ENCODE measurements around the gene FOXP1. TPM values are rescaled to one million over a fixed set of nuclear protein-coding genes. Genes with fewer than 3 reads are reported as not detected.

FOXP1 gene
- total RNA-seq, 1 experiment from 2014 or later = 75.3 TPM

DNA sequence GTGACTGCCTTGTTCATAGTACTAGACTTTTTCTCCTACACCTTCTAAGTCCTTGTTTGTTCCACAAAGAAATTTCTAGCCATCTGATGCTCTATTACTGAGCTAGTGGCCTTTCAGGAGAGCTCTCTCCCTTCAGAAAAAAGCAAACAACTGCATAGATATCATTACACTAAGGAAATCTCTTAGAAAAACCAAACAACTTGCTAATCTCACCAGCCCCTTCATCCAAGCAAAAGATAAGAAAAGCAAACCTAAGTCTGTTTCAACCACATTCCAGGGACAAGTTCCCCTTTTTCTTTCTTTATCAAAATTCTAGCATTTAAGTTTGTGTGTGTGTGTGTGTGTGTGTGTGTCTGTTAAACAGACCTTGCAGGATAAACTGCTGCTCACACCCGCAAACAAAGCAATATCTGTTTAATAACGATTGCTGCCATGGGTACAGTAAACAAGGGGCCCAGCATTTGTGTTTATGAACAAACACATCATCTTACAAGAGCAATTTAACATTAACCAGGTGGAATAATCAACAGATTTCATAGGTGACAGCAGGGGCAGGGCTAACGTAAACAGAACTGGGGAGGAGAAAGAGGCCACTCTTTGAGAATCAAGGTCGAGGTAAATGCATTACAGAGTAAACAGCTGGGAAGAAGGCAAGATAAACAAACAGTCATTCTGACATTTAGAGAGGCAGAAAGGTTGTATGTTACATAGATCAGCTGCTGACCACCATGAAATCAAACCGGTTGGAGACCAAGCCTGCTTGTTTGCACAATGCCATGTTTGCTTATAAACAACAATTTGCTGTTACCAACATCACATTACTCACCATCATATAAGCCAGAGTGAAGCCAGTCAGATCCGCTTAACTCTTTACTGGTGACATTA is 375.1 kb downstream of the FOXP1 start:
- Histone ChIP-seq H4K8ac (replicated peaks; ENCODE audit: insufficient read length, low read depth, low read length) (no peak overlapping the region), H2BK5ac (ENCODE audit: insufficient read length, low read length) (no peak overlapping the region), H3K4ac (ENCODE audit: low read depth, low read length) (no peak overlapping the region), H3K14ac (ENCODE audit: insufficient read depth, low read length) (no peak overlapping the region), H3K27me3 (ENCODE audit: insufficient read depth, low read length) (no peaks in the 10 kb centered on the region), H2BK120ac (ENCODE audit: low read depth, low read length, poor library complexity, severe bottlenecking) (no peak overlapping the region), H3K18ac (ENCODE audit: insufficient read length, low read depth, low read length) (no peak overlapping the region), H3K79me2 (ENCODE audit: insufficient read depth, low read length) (no peaks in the 10 kb centered on the region), H2BK15ac (ENCODE audit: low read depth, low read length) (no peak overlapping the region), H3K56ac (ENCODE audit: insufficient read length, low read depth, low read length) (no peak overlapping the region), H3T11ph (ENCODE audit: low read length) (no peak overlapping the region), H2BK20ac (ENCODE audit: low read depth, low read length, poor library complexity, severe bottlenecking) (no peak overlapping the region), H3K23ac (ENCODE audit: insufficient read length, low read depth, low read length) (peak overlapping the region; percentile 29), H2BK12ac (ENCODE audit: insufficient read length, low read depth, low read length) (no peak overlapping the region), H3K4me2 (ENCODE audit: insufficient read depth, insufficient read length, low read length) (no peak overlapping the region), H4K20me1 (ENCODE audit: control insufficient read depth, insufficient read depth, insufficient read length) (no peaks in the 10 kb centered on the region), H3K23me2 (ENCODE audit: insufficient read length, low read depth, low read length, poor library complexity, severe bottlenecking) (no peaks in the 10 kb centered on the region), H3K9ac (ENCODE audit: extremely low read depth, insufficient read length, low read length) (no peak overlapping the region), H2AK5ac (ENCODE audit: insufficient read length, low read length) (no peak overlapping the region), H2AFZ (ENCODE audit: low read length) (no peak overlapping the region), H3K79me1 (ENCODE audit: insufficient read depth, low read depth, low read length, poor library complexity, severe bottlenecking) (no peaks in the 10 kb centered on the region), H3K27ac (ENCODE audit: insufficient read length, low read depth, low read length) (no peak overlapping the region), H3K4me1 (ENCODE audit: insufficient read depth, low read length) (peaks cover 6% of the 10 kb centered on the region; the same call in 1 of the 2 replicates), H4K5ac (ENCODE audit: insufficient read length, low read depth, low read length) (no peak overlapping the region), H3K9me3 (ENCODE audit: control insufficient read depth, low read depth, low read length) (no peaks in the 10 kb centered on the region), H4K91ac (ENCODE audit: insufficient read length, low read depth, low read length) (no peak overlapping the region)
- Mint-ChIP-seq H3K27me3 (ENCODE audit: low read depth) (no peaks in the 10 kb centered on the region), H3K27ac (peak overlapping the region in 2 of 3 experiments; percentile 4 to 44; a peak in 2 of 7 replicates), H3K36me3 (ENCODE audit: insufficient read depth in 1 of 3, low read depth in 3 of 3) (no peaks in the 10 kb centered on the region; a peak in 1 of 7 replicates), H3K9me3 (no peaks in the 10 kb centered on the region), H3K4me3 (no peak overlapping the region), H3K4me1 (peaks cover 47 to 58% of the 10 kb centered on the region in 2 experiments)
- TF ChIP-seq, protein P1, sequence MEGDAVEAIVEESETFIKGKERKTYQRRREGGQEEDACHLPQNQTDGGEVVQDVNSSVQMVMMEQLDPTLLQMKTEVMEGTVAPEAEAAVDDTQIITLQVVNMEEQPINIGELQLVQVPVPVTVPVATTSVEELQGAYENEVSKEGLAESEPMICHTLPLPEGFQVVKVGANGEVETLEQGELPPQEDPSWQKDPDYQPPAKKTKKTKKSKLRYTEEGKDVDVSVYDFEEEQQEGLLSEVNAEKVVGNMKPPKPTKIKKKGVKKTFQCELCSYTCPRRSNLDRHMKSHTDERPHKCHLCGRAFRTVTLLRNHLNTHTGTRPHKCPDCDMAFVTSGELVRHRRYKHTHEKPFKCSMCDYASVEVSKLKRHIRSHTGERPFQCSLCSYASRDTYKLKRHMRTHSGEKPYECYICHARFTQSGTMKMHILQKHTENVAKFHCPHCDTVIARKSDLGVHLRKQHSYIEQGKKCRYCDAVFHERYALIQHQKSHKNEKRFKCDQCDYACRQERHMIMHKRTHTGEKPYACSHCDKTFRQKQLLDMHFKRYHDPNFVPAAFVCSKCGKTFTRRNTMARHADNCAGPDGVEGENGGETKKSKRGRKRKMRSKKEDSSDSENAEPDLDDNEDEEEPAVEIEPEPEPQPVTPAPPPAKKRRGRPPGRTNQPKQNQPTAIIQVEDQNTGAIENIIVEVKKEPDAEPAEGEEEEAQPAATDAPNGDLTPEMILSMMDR (conservative IDR thresholded peaks at IDR 0.05) = no peak
- no peak for DNase-seq
- WGBS (ENCODE audit: extremely low coverage, insufficient read length, low lambda C conversion rate) = no CpG with 5 or more reads among the region's 6 CpGs

Measured in H9 (cell line).